ENCODE data around the gene DDR1. TPM values are rescaled to one million over a fixed set of nuclear protein-coding genes. Genes with fewer than 3 reads are reported as not detected.

The DDR1 gene
- total RNA-seq, 1 experiment from 2014 or later = 258 TPM

DNA sequence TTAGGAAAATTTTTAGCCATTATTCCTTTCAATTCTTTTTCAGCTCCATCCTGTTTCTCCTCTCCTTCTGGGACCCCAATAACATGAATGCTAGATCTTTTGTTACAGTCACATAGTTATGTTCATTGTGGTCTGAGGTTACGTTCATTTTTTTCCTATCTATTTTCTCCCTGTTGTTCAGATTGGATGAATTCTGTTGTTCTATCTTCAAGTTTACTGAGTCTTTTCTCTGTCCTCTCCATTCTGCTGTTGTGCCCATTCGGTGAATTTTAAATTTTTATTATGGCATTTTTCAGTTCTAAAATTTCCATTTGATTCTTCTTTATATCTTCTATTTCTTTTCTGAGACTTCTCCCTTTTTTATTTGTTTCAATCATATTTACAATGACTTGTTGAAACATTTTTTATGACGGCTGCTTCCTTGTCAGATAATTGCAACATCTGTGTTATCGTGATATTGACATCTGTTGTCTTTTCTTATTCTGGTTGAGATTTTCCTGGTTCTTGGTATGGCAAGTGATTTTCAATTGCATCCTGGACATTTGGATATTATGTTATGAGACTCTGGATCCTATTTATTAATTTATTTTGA, 12.6 kb upstream of the DDR1 start:
- H3K4ac ChIP-seq (ENCODE audit: low read depth, low read length) = no peak overlapping the region
- H3K27ac Mint-ChIP-seq = no peak overlapping the region
- no peak overlapping the region for H3K23ac ChIP-seq (ENCODE audit: insufficient read length, low read depth, low read length)
- H4K8ac ChIP-seq (replicated peaks; ENCODE audit: insufficient read length, low read depth, low read length) = no peak overlapping the region
- H3K14ac ChIP-seq (ENCODE audit: insufficient read depth, low read length) = no peak overlapping the region
- H3K4me1 Mint-ChIP-seq = peaks cover 11 to 12% of the 10 kb centered on the region in 2 experiments; a peak in 3 of 4 replicates
- no peaks in the 10 kb centered on the region for H3K23me2 ChIP-seq (ENCODE audit: insufficient read length, low read depth, low read length, poor library complexity, severe bottlenecking)
- H3K27me3 Mint-ChIP-seq (ENCODE audit: low read depth) = peaks cover 3% of the 10 kb centered on the region
- no peaks in the 10 kb centered on the region for H4K20me1 ChIP-seq (ENCODE audit: control insufficient read depth, insufficient read depth, insufficient read length)
- H2BK12ac ChIP-seq (ENCODE audit: insufficient read length, low read depth, low read length) = no peak overlapping the region
- H4K91ac ChIP-seq (ENCODE audit: insufficient read length, low read depth, low read length) = no peak overlapping the region
- no peak overlapping the region for H3K18ac ChIP-seq (ENCODE audit: insufficient read length, low read depth, low read length)
- no peak overlapping the region for H3K9ac ChIP-seq (ENCODE audit: extremely low read depth, insufficient read length, low read length)
- no peaks in the 10 kb centered on the region for H3K79me1 ChIP-seq (ENCODE audit: insufficient read depth, low read depth, low read length, poor library complexity, severe bottlenecking)
- H3K4me1 ChIP-seq (ENCODE audit: insufficient read depth, low read length) = no peaks in the 10 kb centered on the region
- H3T11ph ChIP-seq (ENCODE audit: low read length) = no peak overlapping the region
- no peaks in the 10 kb centered on the region for H3K79me2 ChIP-seq (ENCODE audit: insufficient read depth, low read length)
- WGBS (ENCODE audit: extremely low coverage, insufficient read length, low lambda C conversion rate) = no CpG with 5 or more reads among the region's 4 CpGs
- H2BK15ac ChIP-seq (ENCODE audit: low read depth, low read length) = no peak overlapping the region
- H2AK5ac ChIP-seq (ENCODE audit: insufficient read length, low read length) = no peak overlapping the region
- H3K4me2 ChIP-seq (ENCODE audit: insufficient read depth, insufficient read length, low read length) = no peak overlapping the region
- H2BK5ac ChIP-seq (ENCODE audit: insufficient read length, low read length) = no peak overlapping the region
- peaks cover 60 to 69% of the 10 kb centered on the region in 2 experiments for H3K9me3 Mint-ChIP-seq
- TF ChIP-seq, protein P1, sequence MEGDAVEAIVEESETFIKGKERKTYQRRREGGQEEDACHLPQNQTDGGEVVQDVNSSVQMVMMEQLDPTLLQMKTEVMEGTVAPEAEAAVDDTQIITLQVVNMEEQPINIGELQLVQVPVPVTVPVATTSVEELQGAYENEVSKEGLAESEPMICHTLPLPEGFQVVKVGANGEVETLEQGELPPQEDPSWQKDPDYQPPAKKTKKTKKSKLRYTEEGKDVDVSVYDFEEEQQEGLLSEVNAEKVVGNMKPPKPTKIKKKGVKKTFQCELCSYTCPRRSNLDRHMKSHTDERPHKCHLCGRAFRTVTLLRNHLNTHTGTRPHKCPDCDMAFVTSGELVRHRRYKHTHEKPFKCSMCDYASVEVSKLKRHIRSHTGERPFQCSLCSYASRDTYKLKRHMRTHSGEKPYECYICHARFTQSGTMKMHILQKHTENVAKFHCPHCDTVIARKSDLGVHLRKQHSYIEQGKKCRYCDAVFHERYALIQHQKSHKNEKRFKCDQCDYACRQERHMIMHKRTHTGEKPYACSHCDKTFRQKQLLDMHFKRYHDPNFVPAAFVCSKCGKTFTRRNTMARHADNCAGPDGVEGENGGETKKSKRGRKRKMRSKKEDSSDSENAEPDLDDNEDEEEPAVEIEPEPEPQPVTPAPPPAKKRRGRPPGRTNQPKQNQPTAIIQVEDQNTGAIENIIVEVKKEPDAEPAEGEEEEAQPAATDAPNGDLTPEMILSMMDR (conservative IDR thresholded peaks at IDR 0.05) = no peak
- H4K5ac ChIP-seq (ENCODE audit: insufficient read length, low read depth, low read length) = no peak overlapping the region
- H3K36me3 Mint-ChIP-seq (ENCODE audit: insufficient read depth in 1 of 3, low read depth in 3 of 3) = peaks cover 34 to 73% (median 39%) of the 10 kb centered on the region in 3 experiments
- no peak overlapping the region for H2AFZ ChIP-seq (ENCODE audit: low read length)
- H3K27me3 ChIP-seq (ENCODE audit: insufficient read depth, low read length) = no peaks in the 10 kb centered on the region
- no peak overlapping the region for H2BK20ac ChIP-seq (ENCODE audit: low read depth, low read length, poor library complexity, severe bottlenecking)
- H3K56ac ChIP-seq (ENCODE audit: insufficient read length, low read depth, low read length) = no peak overlapping the region
- H3K9me3 ChIP-seq (ENCODE audit: control insufficient read depth, low read depth, low read length) = peaks cover 14% of the 10 kb centered on the region
- no peak overlapping the region for H2BK120ac ChIP-seq (ENCODE audit: low read depth, low read length, poor library complexity, severe bottlenecking)
- no peak overlapping the region for H3K27ac ChIP-seq (ENCODE audit: insufficient read length, low read depth, low read length)
- no peak for DNase-seq
- H3K4me3 Mint-ChIP-seq = no peak overlapping the region

All from H9 (cell line).